ENCODE measurements around the gene SEPTIN14. TPM values are rescaled to one million over a fixed set of nuclear protein-coding genes. Genes with fewer than 3 reads are reported as not detected.

Gene SEPTIN14
- total and polyA plus RNA-seq, 2 of the 8 experiments (the other 6 are each of a cell fraction or from before 2014, with no cell fraction given), result not detected

DNA sequence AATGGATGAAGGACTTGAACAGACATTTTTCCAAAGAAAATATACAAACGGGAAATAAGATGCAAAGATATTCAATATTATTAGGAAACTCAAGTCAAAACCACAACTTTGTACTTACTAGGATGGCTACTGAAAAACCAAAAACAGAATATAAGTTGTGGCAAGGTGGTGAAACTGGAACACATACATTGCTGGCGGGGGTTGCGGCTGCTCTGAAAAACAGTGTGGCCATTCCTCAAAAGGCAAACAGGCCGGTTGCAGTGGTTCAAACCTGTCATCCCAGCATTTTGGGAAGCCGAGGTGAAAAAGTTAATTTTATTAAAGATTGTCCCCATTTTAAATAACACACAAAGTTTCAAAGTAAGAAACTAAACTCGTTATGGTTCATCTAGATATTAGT, 14.8 kb upstream of the SEPTIN14 start (continued):
- TF ChIP-seq HDAC6 (IDR thresholded peaks at IDR 0.05; ENCODE audit: low read depth, low read length), result no peak
- no peak for TF ChIP-seq SIRT6 (IDR thresholded peaks at IDR 0.05; ENCODE audit: low read length)
- TF ChIP-seq NANOG (IDR thresholded peaks at IDR 0.05; ENCODE audit: insufficient read depth, low read depth, low read length, poor library complexity, severe bottlenecking), result no peak
